T-helper 2 cell treated with Interferon-gamma antibody and Interleukin-4, amounts not matched to agents 5 μg/mL and 100 μg/mL, for 36 hours (primary cell): ENCODE data around the gene PHTF2.

Experiments used
- DNase-seq: peaks from one replicate; pipeline ENCODE4 v3.0.0; 2021; ENCODE audit warnings: low spot score
- H3K27ac Mint-ChIP-seq: one replicate; pipeline ENCODE4 v1.8.0; 2021; ENCODE audit warnings: mild to moderate bottlenecking, mixed read lengths
- H3K27me3 Mint-ChIP-seq: one replicate; pipeline ENCODE4 v1.8.0; 2021; ENCODE audit warnings: low read depth, mixed read lengths
- H3K36me3 Mint-ChIP-seq: one replicate; pipeline ENCODE4 v1.8.0; 2021; ENCODE audit warnings: low read depth, mixed read lengths
- H3K4me1 Mint-ChIP-seq: one replicate; pipeline ENCODE4 v1.8.0; 2021; ENCODE audit warnings: low read depth, mixed read lengths
- H3K4me3 Mint-ChIP-seq: one replicate; pipeline ENCODE4 v1.8.0; 2022; ENCODE audit warnings: mild to moderate bottlenecking, moderate library complexity, mixed read lengths
- H3K9me3 Mint-ChIP-seq: one replicate; pipeline ENCODE4 v1.8.0; 2021; ENCODE audit warnings: mixed read lengths

Gene PHTF2

GRCh38 chr7:77798394-77799077 lies at the start of gene PHTF2, which contains the start of gene TMEM60:
Gene PHTF2 (plus strand): TSS chr7:77798773.
Gene TMEM60 (minus strand): TSS chr7:77798434. CDS start chr7:77794373, 4,061 bp downstream.
- Mint-ChIP-seq H3K4me1 (peaks cover 66% of the 10 kb centered on the region), H3K9me3 (peaks cover 3% of the 10 kb centered on the region), H3K36me3 (peaks cover 59% of the 10 kb centered on the region), H3K4me3 (peak within 1 kb of the TSS; percentile 98), H3K27ac (peak within 1 kb of the TSS; percentile 96), H3K27me3 (no peaks in the 10 kb centered on the region)
- DNase-seq: peak; percentile 93

- Mint-ChIP-seq H3K9me3 (no peaks in the 10 kb centered on the region), H3K27ac (no peak overlapping the region), H3K4me3 (no peak overlapping the region), H3K27me3 (no peaks in the 10 kb centered on the region), H3K36me3 (peaks cover 19% of the 10 kb centered on the region), H3K4me1 (peaks cover 20% of the 10 kb centered on the region)
- DNase-seq: no peak
Measured at GRCh38 chr7:77752016-77752415, 46.6 kb upstream of the PHTF2 start.

- Mint-ChIP-seq H3K27ac (no peak overlapping the region), H3K27me3 (no peaks in the 10 kb centered on the region), H3K4me1 (peaks cover 20% of the 10 kb centered on the region), H3K4me3 (no peak overlapping the region), H3K36me3 (peaks cover 18% of the 10 kb centered on the region), H3K9me3 (no peaks in the 10 kb centered on the region)
- no peak for DNase-seq
Measured at GRCh38 chr7:77753173-77753572, 45.4 kb upstream of the PHTF2 start.

GRCh38 chr7:77757589-77757988 lies 41.0 kb upstream of the PHTF2 start:
- H3K27me3 Mint-ChIP-seq: no peaks in the 10 kb centered on the region
- no peaks in the 10 kb centered on the region for H3K9me3 Mint-ChIP-seq
- no peak overlapping the region for H3K4me3 Mint-ChIP-seq
- H3K4me1 Mint-ChIP-seq: peaks cover 18% of the 10 kb centered on the region
- peak overlapping the region; percentile 11 for H3K27ac Mint-ChIP-seq
- DNase-seq: no peak
- H3K36me3 Mint-ChIP-seq: peaks cover 1% of the 10 kb centered on the region

GRCh38 chr7:77759294-77759889 lies 39.2 kb upstream of the PHTF2 start:
- no peak overlapping the region for H3K27ac Mint-ChIP-seq
- H3K4me1 Mint-ChIP-seq: peaks cover 14% of the 10 kb centered on the region
- H3K36me3 Mint-ChIP-seq: peaks cover 1% of the 10 kb centered on the region
- no peaks in the 10 kb centered on the region for H3K9me3 Mint-ChIP-seq
- DNase-seq: peak; percentile 47
- H3K4me3 Mint-ChIP-seq: no peak overlapping the region
- no peaks in the 10 kb centered on the region for H3K27me3 Mint-ChIP-seq

- Mint-ChIP-seq H3K4me3 (no peak overlapping the region), H3K27me3 (no peaks in the 10 kb centered on the region), H3K9me3 (no peaks in the 10 kb centered on the region), H3K4me1 (peaks cover 12% of the 10 kb centered on the region), H3K27ac (no peak overlapping the region), H3K36me3 (peaks cover 2% of the 10 kb centered on the region)
- DNase-seq: no peak
Measured at GRCh38 chr7:77760809-77761453, 37.6 kb upstream of the PHTF2 start.

GRCh38 chr7:77765481-77765880 lies 33.1 kb upstream of the PHTF2 start:
- no peak for DNase-seq
- no peaks in the 10 kb centered on the region for H3K27me3 Mint-ChIP-seq
- H3K27ac Mint-ChIP-seq: no peak overlapping the region
- H3K36me3 Mint-ChIP-seq: peaks cover 16% of the 10 kb centered on the region
- no peaks in the 10 kb centered on the region for H3K9me3 Mint-ChIP-seq
- H3K4me3 Mint-ChIP-seq: no peak overlapping the region
- H3K4me1 Mint-ChIP-seq: peaks cover 7% of the 10 kb centered on the region

- Mint-ChIP-seq H3K27me3 (no peaks in the 10 kb centered on the region), H3K4me3 (no peak overlapping the region), H3K9me3 (no peaks in the 10 kb centered on the region), H3K36me3 (peaks cover 18% of the 10 kb centered on the region), H3K4me1 (peaks cover 7% of the 10 kb centered on the region), H3K27ac (peak overlapping the region; percentile 35)
- DNase-seq: no peak
Measured at GRCh38 chr7:77765906-77766800, 32.4 kb upstream of the PHTF2 start.

GRCh38 chr7:77766801-77767605 lies 31.6 kb upstream of the PHTF2 start:
- H3K27me3 Mint-ChIP-seq: no peaks in the 10 kb centered on the region
- peaks cover 7% of the 10 kb centered on the region for H3K4me1 Mint-ChIP-seq
- H3K27ac Mint-ChIP-seq: peak overlapping the region; percentile 35
- H3K9me3 Mint-ChIP-seq: no peaks in the 10 kb centered on the region
- H3K36me3 Mint-ChIP-seq: peaks cover 18% of the 10 kb centered on the region
- no peak for DNase-seq
- H3K4me3 Mint-ChIP-seq: no peak overlapping the region

- Mint-ChIP-seq H3K4me1 (peaks cover 5% of the 10 kb centered on the region), H3K27ac (no peak overlapping the region), H3K4me3 (no peak overlapping the region), H3K9me3 (no peaks in the 10 kb centered on the region), H3K36me3 (peaks cover 28% of the 10 kb centered on the region), H3K27me3 (no peaks in the 10 kb centered on the region)
- DNase-seq: no peak
Measured at GRCh38 chr7:77770316-77770715, 28.3 kb upstream of the PHTF2 start.

GRCh38 chr7:77771901-77772300 lies 26.7 kb upstream of the PHTF2 start:
- Mint-ChIP-seq H3K27ac (no peak overlapping the region), H3K36me3 (peaks cover 36% of the 10 kb centered on the region), H3K4me1 (peaks cover 5% of the 10 kb centered on the region), H3K9me3 (no peaks in the 10 kb centered on the region), H3K4me3 (no peak overlapping the region), H3K27me3 (no peaks in the 10 kb centered on the region)
- DNase-seq: no peak

- no peak for DNase-seq
- H3K36me3 Mint-ChIP-seq: peaks cover 48% of the 10 kb centered on the region
- no peaks in the 10 kb centered on the region for H3K27me3 Mint-ChIP-seq
- H3K4me3 Mint-ChIP-seq: no peak overlapping the region
- no peak overlapping the region for H3K27ac Mint-ChIP-seq
- H3K9me3 Mint-ChIP-seq: no peaks in the 10 kb centered on the region
- peaks cover 12% of the 10 kb centered on the region for H3K4me1 Mint-ChIP-seq
Measured at GRCh38 chr7:77778535-77778934, 20.0 kb upstream of the PHTF2 start.

- H3K27me3 Mint-ChIP-seq: no peaks in the 10 kb centered on the region
- H3K4me3 Mint-ChIP-seq: no peak overlapping the region
- peaks cover 51% of the 10 kb centered on the region for H3K36me3 Mint-ChIP-seq
- H3K9me3 Mint-ChIP-seq: no peaks in the 10 kb centered on the region
- peaks cover 12% of the 10 kb centered on the region for H3K4me1 Mint-ChIP-seq
- no peak for DNase-seq
- H3K27ac Mint-ChIP-seq: no peak overlapping the region
Measured at GRCh38 chr7:77782383-77782782, 16.2 kb upstream of the PHTF2 start.
